HPDE6-E6E7 (cell line): Measurements from ENCODE around the gene C1QTNF6.

Experiments
- DNase-seq: peaks from one replicate; pipeline ENCODE4 v3.0.0; 2011; ENCODE audit warnings: missing footprints; ENCODE audit errors: extremely low spot score

C1QTNF6 gene

DNA sequence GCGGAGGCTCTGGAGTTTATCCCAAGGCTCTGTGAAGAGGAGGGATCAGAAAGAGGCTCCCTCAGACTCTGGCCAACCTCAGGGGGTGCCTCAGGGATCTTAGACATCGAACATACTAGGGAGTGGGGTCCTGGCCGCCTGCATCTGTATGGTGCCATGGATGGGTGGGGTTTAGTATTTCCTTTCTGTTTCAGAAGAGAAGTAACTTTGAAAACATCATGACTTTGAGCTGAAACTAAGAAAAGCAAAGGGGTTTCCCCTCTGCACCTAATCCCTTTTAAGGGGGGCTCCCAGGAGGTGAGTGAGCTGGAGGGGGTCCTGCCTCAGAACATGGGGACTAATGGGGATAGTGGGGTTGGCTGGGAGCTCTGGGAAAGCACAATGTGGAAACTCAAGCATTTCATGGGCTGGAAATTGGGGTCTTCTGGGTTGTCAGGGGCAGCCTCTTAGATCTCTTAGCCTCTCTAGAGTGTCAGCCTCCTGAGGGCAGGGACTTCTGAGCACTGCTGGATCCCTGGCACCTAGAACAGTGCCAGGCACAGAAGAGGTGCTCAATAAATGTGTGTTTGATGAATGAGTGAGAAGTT, 36.0 kb upstream of the C1QTNF6 start:
- no peak for DNase-seq

DNA sequence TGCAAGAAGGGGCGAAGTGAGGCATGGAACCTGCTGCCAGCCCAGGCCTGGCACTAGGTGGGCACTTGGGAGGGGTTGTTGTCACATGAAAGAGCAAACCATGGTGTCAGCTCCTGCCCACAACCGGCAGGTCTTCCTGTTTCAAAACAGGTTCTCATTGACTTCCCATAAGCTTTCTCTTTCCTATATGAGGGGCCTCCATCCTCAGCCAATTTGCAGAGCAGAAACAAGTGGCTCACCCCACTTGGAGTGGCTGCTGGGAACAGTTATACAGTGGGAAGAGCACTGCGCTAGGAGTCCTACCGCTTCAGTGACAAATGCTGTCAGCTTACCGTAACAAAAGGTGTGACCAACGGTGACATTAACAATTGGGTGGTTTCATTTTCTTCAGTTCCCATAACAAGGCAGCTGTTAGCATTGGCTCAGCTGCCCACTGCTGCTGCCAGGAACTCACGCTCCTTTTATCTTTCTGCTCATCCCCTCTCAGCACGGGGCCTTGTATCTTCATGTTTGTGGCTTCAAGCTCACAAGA, 34.5 kb upstream of the C1QTNF6 start:
- no peak for DNase-seq

DNA sequence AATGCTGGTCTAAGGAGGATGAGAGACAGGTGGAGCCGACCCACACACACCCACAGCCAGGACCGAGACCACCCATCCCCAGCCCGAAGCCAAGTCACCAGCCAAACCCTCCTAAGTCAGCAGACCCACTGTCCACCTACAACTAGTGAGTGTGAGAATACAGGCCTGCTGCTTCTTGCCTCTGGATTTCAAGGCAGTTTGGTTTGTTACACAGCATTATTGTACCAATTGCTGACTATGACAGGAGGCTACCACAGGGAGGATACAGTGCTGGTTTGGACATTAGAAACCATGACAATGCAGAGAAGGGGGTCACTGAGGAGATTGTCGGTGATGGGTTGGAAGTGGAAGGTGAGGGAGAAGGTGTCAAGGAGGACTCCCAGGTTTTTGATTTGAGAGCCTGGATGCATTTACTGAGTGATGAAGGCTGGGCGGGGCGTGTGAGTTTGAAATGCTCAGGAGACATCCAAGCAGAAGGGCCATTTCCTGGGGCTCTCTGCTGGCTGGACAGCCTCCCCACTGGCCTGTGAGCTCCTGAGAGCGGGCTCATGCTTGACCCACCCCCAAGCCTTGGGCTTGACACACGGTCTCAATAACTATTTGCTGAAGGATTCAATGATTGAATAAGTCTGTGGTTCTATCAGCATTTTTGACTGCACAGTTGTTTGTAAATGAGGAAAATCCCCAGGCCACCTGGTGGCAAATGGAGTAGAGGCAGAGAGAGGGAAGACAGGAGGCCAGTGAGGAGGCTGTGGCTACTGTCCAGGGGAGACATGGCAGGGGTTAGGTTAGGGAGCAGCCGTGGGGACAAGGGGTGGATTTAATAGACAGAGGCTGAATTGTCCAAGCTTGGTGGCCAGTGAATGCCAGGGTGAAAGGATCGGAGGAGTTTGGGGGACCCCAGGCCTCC, 33.6 kb upstream of the C1QTNF6 start:
- no peak for DNase-seq

DNA sequence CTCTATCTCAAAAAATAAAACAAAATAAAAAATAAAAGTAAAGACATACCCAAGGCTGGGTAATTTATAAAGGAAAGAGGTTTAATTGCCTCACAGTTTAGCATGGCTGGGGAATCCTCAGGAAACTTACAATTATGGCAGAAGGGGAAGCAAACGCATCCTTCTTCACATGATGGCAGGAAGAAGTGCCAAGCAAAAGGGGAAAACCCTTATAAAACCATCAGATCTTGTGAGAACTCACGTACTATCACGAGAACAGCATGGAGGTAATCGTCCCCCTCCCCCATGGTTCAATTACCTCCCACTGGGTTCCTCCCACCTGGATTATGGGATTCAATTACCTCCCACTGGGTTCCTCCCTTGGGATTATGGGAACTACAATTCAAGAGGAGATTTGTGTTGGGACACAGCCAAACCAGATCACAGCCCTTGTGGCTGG, 32.5 kb upstream of the C1QTNF6 start:
- DNase-seq = no peak

DNA sequence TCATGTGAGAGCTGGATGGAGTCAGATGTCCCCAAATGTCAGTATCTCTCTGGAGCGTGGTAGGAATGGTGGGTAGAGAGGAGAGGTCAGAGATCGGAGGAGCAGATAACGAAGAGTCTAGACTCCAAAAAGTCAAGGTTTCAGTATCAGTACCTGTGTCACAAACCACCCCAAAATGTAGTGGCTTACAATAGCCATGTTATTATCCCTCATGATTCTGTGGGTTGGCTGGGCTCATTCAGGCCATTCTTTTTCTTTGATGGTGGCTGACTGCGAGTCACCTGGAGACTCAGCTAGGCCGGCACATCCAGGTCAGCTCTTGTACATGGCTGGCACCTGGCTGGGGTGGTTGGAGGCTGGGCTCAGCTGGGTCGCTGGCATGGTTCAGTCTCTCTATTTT, 31.5 kb upstream of the C1QTNF6 start:
- DNase-seq = no peak

DNA sequence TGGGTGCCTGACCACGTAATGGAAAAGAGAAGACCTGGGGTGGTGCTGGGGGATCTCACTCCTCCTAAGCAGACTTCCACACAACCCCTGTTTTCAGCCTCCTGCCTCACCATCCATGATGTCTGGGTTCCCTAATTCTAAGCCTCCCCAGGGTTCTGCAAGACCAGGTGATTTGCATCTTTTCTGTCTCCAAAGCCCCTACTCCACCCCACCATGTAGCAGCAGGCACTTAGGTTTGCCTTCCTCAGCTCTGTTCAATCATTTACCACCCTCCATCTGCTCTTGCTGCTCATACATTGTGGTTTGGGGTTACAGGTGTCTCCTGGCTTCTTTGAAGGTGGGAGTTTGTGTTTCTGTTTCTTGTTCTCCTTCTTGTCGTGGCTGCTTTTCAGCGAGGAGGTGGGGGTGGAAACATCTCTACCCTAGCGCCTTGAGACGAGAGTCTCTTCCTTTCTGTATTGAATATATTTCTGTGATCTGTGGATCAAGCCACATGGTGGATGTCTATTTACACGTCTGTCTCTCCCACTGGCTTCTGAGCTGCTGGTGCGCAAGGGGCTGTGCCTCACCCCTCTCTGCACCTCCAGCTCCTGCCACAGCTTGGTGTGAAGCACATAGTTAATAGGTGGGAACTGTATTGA, 30.8 kb upstream of the C1QTNF6 start:
- DNase-seq = no peak

DNA sequence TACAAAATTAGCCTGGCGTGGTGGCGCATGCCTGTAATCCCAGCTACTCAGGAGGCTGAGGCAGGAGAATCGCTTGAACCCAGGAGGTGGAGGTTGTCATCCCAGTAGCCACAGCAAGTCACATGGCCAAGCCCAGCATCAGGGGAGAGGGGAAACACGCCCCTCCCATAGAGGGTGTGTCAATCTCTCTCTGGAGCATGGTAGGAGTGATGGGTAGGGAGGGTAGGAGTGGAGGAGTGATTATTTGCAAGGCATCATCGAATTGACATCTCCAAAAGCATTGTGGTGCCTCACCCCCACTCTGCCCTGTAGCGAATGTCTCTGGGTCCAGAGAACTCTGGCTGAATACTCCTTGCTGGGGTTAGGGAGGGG, 30.3 kb upstream of the C1QTNF6 start:
- DNase-seq = no peak

DNA sequence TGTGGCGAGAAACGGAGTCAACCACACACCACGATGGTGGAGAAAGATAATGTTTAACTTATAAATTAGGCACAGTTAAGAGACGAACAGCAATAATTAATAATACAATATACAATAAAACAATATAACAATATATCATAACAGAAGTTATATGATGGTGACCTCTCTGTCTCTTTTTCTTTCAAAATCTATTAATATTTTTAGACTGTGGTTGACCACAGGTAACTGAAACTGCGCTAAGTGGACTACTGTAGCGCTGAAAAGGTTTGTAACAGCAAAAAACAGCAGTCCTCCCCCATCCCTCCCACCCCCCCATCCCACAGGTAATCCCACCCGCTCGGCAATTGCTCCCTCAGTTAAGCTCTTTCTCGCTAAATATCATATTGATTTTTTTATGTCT, 27.8 kb upstream of the C1QTNF6 start:
- DNase-seq = no peak

DNA sequence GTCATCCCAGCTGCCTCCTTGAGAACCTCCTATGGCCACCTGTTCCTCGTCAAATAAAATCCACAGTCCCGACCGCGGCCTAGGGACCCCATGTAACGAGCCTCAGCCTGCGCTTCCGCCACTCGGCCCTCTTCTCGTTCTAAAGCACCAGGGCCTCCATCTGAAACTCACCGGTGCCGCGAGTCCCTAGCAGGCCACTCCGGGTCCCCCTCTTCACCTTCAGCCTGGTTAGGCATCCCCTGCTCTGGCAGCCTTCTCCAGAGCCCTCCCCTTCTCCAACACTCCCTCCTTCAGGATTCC, 26.6 kb upstream of the C1QTNF6 start:
- DNase-seq = no peak

DNA sequence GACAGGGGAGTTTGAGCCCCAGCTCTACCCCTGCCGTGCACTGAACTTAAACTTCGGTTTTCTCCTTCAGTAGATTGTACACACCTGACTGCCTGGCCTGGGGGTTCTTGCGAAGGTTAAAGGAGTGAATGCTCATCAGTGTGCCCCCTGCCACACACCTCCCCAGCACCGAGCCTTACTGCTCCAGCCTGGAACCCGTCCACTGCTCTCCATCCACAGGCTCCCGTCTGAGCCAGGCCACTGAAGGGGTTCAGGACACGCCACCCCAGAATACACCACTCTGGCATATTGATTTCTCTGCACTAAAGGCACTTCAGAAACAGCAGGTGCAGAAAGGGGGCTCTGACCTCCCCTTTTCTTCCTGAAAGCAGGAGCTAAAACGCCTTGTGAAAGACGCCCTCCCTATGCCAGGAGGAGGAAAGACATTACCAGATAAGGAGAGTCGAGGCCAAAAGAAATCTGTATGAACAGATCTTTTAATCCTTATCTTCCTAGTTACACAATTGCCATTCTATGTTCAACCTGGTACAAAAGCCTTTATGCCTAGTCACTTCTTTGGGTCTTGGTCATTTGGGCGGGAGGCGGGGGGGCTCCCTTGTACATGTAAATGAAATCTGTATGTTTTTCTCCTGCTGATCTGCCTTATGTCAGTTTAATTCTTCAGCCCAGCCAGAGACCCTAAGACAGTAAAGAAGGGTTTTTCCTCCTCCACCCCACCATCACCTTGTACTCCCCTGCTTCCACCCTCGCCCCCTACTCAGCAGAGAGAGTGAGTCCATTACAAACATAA, 26.1 kb upstream of the C1QTNF6 start:
- DNase-seq = no peak

DNA sequence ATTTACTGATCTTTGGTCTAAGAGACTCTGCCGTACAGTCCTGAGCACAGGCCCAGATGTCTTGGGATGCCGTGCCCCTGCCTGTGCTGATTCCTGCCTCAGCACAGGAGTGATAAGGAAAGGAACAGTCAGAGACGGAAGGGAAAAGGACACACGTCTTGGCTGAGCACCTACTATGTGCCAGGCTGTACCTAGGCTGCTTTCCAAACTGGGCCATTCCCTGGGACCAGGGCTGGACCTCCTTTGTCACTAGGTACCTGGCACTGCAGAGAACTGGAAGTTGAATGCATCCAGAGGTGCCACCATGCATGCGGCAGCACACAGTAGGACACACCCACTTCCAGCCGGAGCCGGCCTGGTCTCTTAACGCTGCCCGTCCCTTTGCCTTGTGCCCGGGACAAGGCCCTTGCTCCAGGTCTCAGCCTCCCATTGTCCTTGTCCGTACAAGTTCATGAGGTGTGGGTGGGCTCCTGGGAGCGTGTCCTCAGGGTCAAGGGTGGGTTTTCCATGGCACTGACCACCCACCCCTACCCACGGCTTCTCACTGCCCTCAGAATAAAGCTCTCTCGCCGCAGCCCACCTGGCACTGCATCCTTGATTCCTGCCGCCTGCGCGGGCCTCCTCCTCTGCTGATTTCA, 25.3 kb upstream of the C1QTNF6 start:
- DNase-seq = no peak

DNA sequence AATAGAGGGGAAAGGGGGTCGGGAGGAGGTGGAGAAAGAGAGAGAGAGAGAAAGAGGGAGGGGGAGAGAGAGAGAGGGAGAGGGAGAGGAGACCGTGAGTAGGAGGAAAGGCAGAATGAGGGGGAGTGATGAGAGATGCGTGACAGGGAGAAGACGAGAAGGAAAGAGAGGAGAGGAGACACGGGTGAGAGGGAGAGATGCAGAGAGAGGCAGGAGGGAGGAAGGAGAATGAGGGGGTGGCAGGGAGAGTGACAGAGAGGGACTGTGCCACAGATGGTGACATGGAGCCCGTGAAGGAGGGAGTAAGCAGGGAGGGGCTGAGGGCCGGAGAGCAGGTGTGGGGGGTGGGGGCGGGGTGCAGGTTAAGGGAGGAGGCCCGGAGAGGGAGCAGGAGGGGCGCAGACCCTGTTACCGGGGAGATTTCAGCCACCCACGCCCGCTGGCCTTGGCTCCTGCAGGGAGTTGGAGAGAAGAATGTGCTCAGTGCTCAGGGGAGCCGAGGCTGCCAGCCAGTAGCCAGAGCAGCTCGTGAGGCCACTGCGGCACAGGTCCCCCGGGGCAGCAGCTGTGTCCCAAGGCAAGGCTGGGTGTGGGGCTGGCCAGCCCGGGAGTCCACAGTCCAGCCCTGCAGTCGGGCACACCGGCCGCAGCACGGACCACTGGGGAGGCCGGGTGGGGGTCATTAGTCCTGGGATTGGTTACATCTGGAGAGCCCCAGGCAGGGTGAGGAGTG, 24.3 kb upstream of the C1QTNF6 start, which contains the start of gene SSTR3:
Gene SSTR3 (minus strand): TSS at position 304 of the 733 bp plus-strand sequence. CDS start 4,674 bp downstream, outside the sequence.
- no peak for DNase-seq

DNA sequence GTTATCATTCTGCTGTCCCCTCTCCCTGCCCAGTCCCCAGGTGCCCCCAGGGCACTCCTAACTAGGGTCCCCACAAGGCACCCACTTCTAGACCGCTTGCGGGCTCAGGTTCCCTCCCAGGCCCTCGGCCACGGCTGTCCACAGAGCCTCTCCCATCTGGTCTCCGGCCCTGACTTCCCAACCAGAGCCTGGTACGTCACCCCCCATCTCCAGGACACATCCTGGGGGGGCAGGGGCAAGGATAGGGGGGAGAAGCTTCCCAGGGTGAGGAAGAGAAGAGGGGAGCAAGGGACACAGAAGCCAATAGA, 23.8 kb upstream of the C1QTNF6 start:
- no peak for DNase-seq

DNA sequence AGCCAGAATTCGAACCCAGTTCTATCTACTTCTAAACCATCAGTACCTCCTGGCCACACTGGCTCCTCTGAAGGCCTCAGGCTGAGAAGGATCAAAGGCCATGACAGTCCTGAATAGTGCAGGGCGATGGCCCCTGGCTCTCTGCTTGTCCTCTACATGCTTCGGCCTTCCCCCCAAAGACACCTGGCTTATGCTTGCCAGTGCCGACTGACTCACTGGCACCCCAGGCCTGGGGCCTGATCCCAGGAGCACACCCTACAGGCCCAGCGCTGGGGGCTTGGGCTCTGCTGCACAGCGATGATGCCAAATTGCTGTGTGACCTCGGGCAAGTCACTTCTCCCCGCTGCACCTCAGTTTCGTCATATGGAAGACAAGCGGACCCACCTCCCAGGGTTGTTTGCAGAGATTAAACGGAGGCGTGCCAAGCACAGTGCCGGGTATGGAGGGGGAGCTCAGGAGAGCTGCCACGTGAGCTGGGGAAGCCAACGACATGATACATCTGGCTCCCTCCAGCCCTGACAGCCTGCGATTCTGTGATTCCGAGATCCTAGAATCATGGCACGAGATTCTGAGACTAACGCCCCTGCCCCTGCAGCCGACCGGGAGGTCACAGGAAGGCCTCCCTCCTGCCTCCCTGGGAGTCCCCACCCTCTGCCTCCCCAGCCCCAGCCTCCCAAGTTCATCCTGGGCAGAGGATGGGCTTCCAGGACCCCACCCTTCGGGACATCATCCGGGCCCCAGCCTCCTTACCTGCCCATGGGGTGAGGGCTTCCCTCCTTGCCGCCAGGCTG, 23.2 kb upstream of the C1QTNF6 start:
- no peak for DNase-seq

DNA sequence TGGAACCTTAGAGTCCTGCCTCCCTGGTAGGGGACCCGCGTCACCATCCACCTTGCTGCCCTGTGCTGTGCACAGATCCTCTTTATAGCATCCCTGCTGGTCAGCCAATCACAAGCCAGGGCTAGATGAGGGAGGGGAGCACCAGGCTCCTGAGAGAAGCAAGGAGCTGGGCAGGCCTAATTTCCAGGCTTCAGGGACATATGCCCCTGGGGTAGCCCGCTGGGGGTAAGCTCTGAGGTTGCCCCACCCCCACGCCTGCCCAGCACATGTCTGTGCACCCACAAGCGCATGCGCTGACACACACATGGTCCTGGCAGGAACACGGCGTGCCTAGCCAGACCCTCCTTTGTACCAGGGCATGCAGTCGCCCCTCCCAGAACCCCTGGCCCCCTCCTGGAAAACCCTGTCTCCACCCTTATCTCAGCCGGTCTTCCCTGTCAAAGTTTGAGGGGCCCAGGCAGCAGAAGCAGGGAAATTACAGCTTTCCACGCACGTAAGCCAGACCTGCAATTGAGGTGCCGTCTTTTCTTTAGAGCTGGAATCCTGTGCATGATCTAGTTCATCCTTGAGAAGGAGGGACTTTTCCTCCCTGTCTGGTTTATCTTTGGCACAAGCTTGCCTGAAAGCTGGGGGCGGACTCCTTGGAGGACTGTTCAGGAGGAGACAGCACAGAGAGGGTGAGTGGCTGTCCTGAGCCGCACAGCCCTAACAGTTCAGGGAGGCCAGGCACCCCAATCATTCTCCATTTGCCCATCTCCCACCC, 22.2 kb upstream of the C1QTNF6 start:
- no peak for DNase-seq

DNA sequence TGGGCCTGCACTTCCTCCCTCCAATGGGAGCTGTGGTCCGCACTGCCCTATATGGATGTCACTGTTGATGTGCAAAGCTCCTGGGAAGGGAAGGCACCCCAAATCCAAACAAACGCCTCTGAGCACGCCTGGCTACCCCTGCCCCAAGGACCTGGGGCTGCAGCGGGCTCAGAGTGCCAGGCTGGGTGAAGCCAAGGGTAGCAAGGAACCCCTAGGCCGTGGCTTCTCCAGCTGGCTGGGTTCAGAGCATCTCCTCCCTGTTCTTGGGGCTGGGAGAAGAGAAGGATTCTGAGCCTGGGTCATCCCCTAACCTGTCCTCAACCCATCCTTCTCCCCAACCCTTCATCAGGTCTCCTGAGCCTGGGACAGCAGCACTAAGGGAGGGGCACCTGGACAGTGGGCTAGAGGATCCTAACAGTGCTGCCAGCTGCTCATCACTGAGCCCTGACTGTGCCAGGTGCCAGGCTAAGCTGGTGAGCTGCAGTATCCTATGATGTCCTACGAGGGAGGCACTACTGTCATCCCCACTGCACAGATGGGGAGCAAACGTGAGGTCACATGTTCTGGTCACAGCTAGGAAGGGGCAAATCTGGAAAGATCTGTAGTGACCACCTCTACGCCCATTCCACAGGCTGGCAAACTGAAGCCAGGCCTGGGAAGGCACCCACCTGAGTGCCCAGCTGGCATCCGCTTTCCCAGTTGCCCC, 21.2 kb upstream of the C1QTNF6 start:
- DNase-seq = no peak

DNA sequence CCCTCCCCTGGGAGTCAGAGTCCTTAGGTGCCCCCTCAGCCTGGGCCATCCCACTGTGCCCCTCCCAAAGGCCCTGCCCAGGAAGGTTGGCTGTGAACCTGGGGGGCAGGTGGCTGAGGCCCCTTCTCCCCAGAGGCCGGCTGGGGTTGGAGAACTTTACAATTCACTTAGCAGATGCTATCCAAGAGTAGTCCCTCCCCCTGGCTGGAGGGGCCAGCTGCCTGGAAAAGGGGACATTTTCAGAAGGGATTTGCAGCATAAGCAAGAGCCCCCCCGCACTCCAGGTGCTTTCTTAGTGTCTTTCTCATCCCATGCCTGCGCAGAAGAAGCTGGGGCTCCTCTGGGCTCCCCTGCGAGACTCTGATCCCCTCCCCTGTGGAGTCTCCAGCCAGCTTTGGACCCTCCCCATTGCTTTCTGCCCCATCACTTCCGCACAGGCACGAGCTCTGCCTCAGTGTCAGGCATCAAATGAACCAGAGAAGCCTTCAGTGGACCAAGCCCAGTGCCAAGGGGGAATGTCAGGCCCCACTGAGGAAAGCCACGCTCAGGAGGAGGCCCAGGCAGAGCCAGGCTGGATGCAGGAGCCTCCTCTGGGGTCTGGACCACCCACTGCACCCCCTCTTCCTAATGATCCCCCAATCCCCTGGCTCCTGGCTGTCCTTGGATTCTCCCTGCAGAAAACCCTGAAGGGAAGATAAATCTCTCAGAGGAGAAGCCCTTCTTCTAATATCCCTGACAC, 20.5 kb upstream of the C1QTNF6 start:
- no peak for DNase-seq

DNA sequence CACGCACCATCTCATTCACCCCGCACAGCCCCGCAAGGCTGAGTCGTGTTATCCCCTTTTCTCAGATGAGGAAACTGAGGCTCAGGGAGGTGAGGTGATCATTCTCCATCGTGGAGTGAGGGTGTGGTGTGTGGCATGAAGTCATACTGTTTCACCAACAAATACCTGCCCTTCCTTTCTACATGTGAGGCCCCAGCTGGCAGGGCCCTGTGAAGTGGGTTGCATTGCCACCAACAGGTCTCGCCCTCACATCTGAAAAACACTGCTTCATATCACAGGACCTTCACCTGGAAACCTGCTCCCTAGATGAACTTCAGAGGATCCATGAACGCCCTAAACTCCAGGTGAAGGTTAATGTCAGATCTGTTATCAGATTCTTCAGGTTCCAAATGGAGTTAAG, 19.9 kb upstream of the C1QTNF6 start:
- no peak for DNase-seq
